WTC11 (cell line): Measurements from ENCODE around the gene BEGAIN.

Experiments
- CTCF ChIP-seq: fragments of 200-600 bp; IDR thresholded peaks from 2 replicates; pipeline ENCODE4 v1.8.0; 2022; ENCODE audit warnings: antibody characterized with exemption
- MXD4 ChIP-seq: fragments of 250-450 bp; sonication (Bioruptor Pico); IDR thresholded peaks from 2 replicates; pipeline ENCODE4 v1.8.0; 2021; ENCODE audit warnings: mild to moderate bottlenecking, moderate library complexity, borderline replicate concordance
- ZNF121 ChIP-seq: sonication (generic); formaldehyde crosslinking; IDR thresholded peaks from 2 replicates; pipeline ENCODE4 v1.8.0; 2023; ENCODE audit warnings: missing genetic modification reagents
- ZNF512 ChIP-seq: sonication (generic); formaldehyde crosslinking; IDR thresholded peaks from 2 replicates; pipeline ENCODE4 v1.8.1; 2022; ENCODE audit warnings: missing genetic modification reagents, borderline replicate concordance

- no peak for TF ChIP-seq MXD4 (CRISPR knock-in tag)
- no peak for TF ChIP-seq ZNF121
- no peak for TF ChIP-seq ZNF512
- no peak for TF ChIP-seq CTCF
Observed at GRCh38 chr14:100580316-100581227, 6.6 kb downstream of the BEGAIN start.
